SW 1271 (cell line): ENCODE measurements around the gene YEATS2.
A peak's percentile ranks its signal among the peaks of the same experiment; 100 is the strongest.

Experiments used
- DNase-seq, 2 experiments: peaks; one replicate each; lab custom pipeline; 2025; lab: John Stamatoyannopoulos, UW

Gene YEATS2

GRCh38 chr3:183837390-183837789 lies 139.8 kb downstream of the YEATS2 start:
- no peak for DNase-seq

GRCh38 chr3:183837894-183838293 lies 140.3 kb downstream of the YEATS2 start:
- DNase-seq, result no peak

- no peak for DNase-seq
These were observed 142.2 kb downstream of the YEATS2 start for GRCh38 chr3:183839751-183840150.

GRCh38 chr3:183844606-183845005 lies 147.0 kb downstream of the YEATS2 start:
- peak in 1 of 2 experiments; percentile 58 for DNase-seq

GRCh38 chr3:183845090-183845489 lies 147.5 kb downstream of the YEATS2 start:
- DNase-seq, result no peak

GRCh38 chr3:183845608-183846288 lies 148.2 kb downstream of the YEATS2 start:
- DNase-seq, result no peak

- DNase-seq, result no peak
These were observed 156.9 kb downstream of the YEATS2 start for GRCh38 chr3:183854318-183855035.

- no peak for DNase-seq
These were observed 160.3 kb downstream of the YEATS2 start for GRCh38 chr3:183857863-183858262.
